GM10266 (cell line): ENCODE measurements around the gene ADAMTS15.

Experiments
- DNase-seq: peaks from one replicate; pipeline ENCODE4 v3.0.0; 2012; ENCODE audit errors: extremely low spot score
- TF ChIP-seq, protein P1 (sequence below): IDR thresholded peaks from 2 replicates; pipeline ENCODE4 v1.5.1; 2012; ENCODE audit warnings: mild to moderate bottlenecking, low read depth; ENCODE audit not compliant: control insufficient read depth, insufficient read depth; ENCODE audit errors: missing control alignments

The ADAMTS15 gene

DNA sequence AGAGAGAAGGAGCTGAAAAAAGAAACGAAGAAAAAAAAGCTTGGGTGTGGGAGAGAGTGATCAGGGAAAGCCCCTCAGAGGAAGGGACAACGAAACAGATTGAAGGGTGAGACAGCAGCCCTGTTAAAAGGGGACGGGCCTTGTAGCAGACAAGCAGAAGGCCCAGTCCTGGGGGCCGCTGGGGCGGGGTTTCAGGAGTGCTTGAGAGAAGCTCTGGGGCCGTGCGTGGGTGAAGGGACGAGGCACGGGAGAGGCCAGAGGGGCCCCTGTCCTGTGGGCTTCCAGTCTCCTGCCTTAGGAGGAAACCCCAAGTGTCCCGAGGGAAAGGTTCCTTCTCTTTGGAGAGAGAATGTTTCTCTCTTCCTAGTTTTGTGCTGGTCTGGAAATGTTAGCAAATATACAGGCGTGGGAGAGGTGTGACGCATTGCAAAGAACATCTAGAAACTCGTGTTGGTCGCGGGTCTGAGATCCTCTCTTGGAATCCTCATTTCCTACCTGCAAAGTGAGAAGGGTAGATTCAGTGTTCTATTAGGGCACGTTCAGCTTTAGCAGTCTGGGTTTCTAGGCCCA, 28.6 kb downstream of the ADAMTS15 start:
- TF ChIP-seq, protein P1, sequence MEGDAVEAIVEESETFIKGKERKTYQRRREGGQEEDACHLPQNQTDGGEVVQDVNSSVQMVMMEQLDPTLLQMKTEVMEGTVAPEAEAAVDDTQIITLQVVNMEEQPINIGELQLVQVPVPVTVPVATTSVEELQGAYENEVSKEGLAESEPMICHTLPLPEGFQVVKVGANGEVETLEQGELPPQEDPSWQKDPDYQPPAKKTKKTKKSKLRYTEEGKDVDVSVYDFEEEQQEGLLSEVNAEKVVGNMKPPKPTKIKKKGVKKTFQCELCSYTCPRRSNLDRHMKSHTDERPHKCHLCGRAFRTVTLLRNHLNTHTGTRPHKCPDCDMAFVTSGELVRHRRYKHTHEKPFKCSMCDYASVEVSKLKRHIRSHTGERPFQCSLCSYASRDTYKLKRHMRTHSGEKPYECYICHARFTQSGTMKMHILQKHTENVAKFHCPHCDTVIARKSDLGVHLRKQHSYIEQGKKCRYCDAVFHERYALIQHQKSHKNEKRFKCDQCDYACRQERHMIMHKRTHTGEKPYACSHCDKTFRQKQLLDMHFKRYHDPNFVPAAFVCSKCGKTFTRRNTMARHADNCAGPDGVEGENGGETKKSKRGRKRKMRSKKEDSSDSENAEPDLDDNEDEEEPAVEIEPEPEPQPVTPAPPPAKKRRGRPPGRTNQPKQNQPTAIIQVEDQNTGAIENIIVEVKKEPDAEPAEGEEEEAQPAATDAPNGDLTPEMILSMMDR = no peak
- no peak for DNase-seq

DNA sequence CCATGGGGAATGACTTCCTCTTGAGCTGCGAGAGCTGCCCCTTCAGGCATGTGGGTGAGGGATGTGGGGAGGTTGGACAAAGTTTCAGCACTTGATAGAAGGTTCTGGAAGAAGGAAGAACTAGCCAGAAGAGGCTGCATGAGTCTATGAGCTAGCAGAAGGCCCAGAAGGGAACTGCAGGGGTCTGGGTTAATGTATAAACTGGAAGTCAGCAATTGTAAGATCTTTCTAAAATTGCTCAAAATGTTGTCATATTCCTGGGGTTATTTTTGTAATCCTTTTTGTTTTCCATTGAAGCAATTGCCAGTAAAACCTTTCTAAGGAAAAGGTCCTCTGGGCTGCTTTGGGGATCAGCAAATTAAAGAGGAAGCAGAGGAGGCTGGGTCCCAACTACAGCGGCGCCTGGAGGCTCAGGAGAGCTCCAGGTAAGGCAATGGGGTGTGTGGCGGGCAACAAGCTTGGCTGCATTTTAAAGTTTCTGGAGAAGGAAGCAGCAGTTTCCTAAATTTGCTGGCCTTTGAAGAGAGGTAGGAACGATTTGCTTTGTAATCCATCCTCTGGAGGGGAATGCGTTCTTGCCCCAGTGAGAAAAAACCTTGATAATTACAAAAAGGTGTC, 29.2 kb downstream of the ADAMTS15 start:
- no peak for DNase-seq
- TF ChIP-seq, protein P1 = no peak

DNA sequence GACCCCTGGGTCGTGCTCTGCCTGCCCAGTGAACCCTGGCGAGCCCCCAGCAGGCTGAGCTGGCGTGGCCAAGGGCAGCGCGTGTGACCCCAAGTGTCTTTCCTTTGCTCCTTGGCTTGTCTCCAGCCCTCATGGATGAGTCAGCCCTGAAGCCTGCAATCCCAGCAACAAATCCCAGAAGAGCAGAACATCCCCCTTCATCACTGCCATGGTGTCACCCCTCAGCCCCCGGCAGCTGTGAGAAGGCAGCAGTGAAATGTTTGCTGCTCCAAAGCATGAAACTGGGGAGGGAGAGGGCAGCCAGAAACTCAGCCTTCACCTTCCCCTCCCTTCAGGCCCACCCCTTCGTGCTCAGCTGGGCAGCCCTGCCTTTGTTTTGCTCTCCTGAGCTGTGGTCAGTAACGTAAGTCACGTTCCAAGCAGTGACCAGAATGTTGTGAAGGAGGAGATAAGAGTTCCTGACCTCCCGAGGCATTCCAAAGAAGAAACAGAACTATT, 29.8 kb downstream of the ADAMTS15 start:
- DNase-seq = no peak
- TF ChIP-seq, protein P1 = no peak

DNA sequence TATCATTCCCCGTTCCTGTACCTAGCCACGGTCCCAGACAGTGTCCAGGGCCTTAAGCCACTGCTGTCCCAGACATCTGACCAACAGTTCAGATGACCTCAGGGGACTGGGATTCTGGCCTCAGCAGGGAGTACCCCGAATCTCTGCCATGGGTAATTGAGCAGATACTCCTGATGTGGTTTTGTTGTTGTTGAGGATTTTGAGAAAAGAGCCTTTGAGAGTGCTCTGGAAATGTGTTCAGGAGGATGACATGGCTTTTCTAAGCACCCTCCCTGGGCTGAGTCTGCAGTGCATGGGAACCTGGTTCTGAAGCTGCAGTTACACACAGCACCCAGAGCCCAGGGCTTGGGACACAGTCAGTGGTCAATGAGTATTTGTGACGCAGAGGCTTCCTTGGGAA, 30.4 kb downstream of the ADAMTS15 start:
- TF ChIP-seq, protein P1 = no peak
- no peak for DNase-seq

DNA sequence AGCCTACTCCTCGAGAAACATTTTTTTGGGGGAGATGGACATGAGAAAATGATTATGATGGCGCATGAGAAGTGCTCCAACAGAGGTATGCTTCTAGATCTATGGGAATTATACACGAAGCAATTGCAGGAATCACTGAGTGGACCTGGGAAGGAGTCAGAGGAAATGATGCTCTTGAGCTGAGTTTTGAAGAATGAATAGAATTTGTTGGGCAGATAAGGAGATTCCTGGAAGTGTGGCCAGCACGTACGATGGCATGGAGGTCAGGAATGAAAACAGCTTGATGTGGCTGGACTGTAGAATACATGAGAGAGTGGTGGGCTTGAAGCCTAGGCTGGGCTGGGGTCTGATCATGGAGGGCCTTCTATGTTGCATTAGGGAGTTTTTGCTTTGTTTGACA, 31.7 kb downstream of the ADAMTS15 start:
- DNase-seq = no peak

DNA sequence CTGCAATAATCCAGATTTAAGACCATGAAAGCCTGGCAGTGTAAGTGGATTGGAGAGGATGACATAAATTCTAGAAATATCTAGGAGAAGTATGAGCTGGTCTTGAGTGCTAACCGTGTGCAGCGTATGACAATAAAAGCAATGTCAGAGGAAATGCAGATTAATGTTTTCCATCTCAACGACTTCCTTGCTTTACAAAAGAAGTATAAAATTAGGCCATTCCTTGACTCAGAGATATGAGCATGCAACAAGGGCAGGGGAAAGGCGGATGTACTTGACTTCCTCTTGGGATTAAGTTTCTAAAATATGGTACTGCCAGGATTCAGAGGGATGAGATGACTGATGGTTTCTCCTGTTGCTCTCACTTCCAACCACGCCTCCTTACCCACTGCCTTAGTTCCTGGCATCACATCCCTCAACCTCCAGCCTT, 32.3 kb downstream of the ADAMTS15 start:
- peak; percentile 4 for DNase-seq
- TF ChIP-seq, protein P1 = no peak

More for the DNA sequence above, 31.7 kb downstream of the ADAMTS15 start:
- TF ChIP-seq, protein P1 = no peak

DNA sequence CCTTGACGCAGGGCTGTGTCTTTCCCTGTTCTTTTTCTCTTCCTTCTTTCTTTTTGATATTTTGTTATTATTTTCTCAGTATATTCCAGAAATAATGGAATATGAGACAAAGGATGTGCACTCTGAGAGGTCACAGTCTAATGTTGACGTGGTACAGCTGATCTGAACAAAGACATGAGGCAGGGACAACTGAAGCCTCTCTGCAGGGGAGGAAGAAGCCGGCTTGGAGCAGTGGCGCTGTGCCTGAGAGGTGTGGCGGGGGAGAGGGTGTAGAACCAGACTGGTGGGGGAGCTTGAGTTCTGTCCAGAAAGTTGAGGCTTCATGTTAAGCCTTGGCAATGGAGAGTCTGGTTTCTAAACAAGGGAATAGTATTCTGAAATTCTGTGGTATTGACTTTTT, 34.7 kb downstream of the ADAMTS15 start:
- DNase-seq = peak; percentile 5
- TF ChIP-seq, protein P1 = no peak
